HTERT RPE-1 (cell line): ENCODE measurements around the gene FGD5.

ENCODE experiments used
- in situ Hi-C: fragments of 300-500 bp; cut with MboI; formaldehyde crosslinking; loops from 4 replicates; pipeline ENCODE4 v1.14.3; 2020; ENCODE audit warnings: low sequenced_read_pairs

The FGD5 gene

GRCh38 chr3:14849638-14850230, 31.0 kb downstream of the FGD5 start:
- in situ Hi-C loops = no loop called here

- in situ Hi-C loops = no loop called here
Measured at GRCh38 chr3:14852058-14852594, 33.4 kb downstream of the FGD5 start.

- in situ Hi-C loops = no loop called here
Measured at GRCh38 chr3:14852717-14853116, 34.0 kb downstream of the FGD5 start.

- in situ Hi-C loops = no loop called here
Measured at GRCh38 chr3:14853271-14853951, 34.6 kb downstream of the FGD5 start.

GRCh38 chr3:14857506-14857905, 38.7 kb downstream of the FGD5 start:
- in situ Hi-C loops = no loop called here

GRCh38 chr3:14858105-14858504, 39.3 kb downstream of the FGD5 start:
- in situ Hi-C loops = no loop called here

- in situ Hi-C loops = no loop called here
Measured at GRCh38 chr3:14859880-14860279, 41.1 kb downstream of the FGD5 start.

GRCh38 chr3:14861031-14861430, 42.3 kb downstream of the FGD5 start:
- in situ Hi-C loops = no loop called here

GRCh38 chr3:14861446-14862302, 42.9 kb downstream of the FGD5 start:
- in situ Hi-C loops = no loop called here

- in situ Hi-C loops = no loop called here
Measured at GRCh38 chr3:14862303-14862660, 43.5 kb downstream of the FGD5 start.

- in situ Hi-C loops = no loop called here
Measured at GRCh38 chr3:14862661-14863230, 44.0 kb downstream of the FGD5 start.

- in situ Hi-C loops = no loop called here
Measured at GRCh38 chr3:14863333-14864100, 44.8 kb downstream of the FGD5 start.

- in situ Hi-C loops = no loop called here
Measured at GRCh38 chr3:14864131-14864530, 45.4 kb downstream of the FGD5 start.

GRCh38 chr3:14866627-14867026, 47.9 kb downstream of the FGD5 start:
- in situ Hi-C loops = no loop called here

- in situ Hi-C loops = no loop called here
Measured at GRCh38 chr3:14867936-14868570, 49.3 kb downstream of the FGD5 start.

GRCh38 chr3:14869917-14870782, 51.4 kb downstream of the FGD5 start:
- in situ Hi-C loops = no loop called here

- in situ Hi-C loops = no loop called here
Measured at GRCh38 chr3:14870783-14871060, 52.0 kb downstream of the FGD5 start.

GRCh38 chr3:14871456-14872200, 52.9 kb downstream of the FGD5 start:
- in situ Hi-C loops = no loop called here

- in situ Hi-C loops = no loop called here
Measured at GRCh38 chr3:14872706-14873105, 53.9 kb downstream of the FGD5 start.
